ENCODE data around the gene NPSR1.
A peak's percentile ranks its signal among the peaks of the same experiment; 100 is the strongest.
"Not testable (repeated sequence)": the region's sequence is repeated elsewhere in the genome, so short reads cannot be mapped to it uniquely, and the experiment has no call there.

NPSR1 gene

GRCh38 chr7:34807548-34808340 lies 149.7 kb downstream of the NPSR1 start:
- ChIA-PET POLR2A (no interaction called here), CTCF (interaction anchor here (0.6 to 1.0 kb wide), 2 partner anchors 16 to 317 kb away, joined by 3 to 5 read pairs; no protein-coding TSS in a partner anchor)
- H3K4me1 ChIP-seq (ENCODE audit: control insufficient read depth, insufficient read depth, low read length), result no peaks in the 10 kb centered on the region
- H3K27ac ChIP-seq (ENCODE audit: extremely low read depth, low read depth, low read length), result no peak overlapping the region
- no peaks in the 10 kb centered on the region for H3K9me3 ChIP-seq (ENCODE audit: control insufficient read depth, insufficient read depth, low read depth, low read length)
- H3K36me3 ChIP-seq (ENCODE audit: control insufficient read depth in 2 of 2, insufficient read depth in 1 of 2, low read length in 2 of 2), result no peaks in the 10 kb centered on the region
- no peak overlapping the region for H3K4me3 ChIP-seq (ENCODE audit: low read depth, low read length)
- TF ChIP-seq TRIM28 (IDR thresholded peaks at IDR 0.05; ENCODE audit: borderline replicate concordance, low read length) (no peak), ZNF837 (tag by site-specific recombination; IDR thresholded peaks at IDR 0.05) (no peak), ZNF324 (tag by site-specific recombination; IDR thresholded peaks at IDR 0.05) (no peak), ZNF561 (tag by site-specific recombination; IDR thresholded peaks at IDR 0.05; ENCODE audit: borderline replicate concordance) (no peak)

DNA sequence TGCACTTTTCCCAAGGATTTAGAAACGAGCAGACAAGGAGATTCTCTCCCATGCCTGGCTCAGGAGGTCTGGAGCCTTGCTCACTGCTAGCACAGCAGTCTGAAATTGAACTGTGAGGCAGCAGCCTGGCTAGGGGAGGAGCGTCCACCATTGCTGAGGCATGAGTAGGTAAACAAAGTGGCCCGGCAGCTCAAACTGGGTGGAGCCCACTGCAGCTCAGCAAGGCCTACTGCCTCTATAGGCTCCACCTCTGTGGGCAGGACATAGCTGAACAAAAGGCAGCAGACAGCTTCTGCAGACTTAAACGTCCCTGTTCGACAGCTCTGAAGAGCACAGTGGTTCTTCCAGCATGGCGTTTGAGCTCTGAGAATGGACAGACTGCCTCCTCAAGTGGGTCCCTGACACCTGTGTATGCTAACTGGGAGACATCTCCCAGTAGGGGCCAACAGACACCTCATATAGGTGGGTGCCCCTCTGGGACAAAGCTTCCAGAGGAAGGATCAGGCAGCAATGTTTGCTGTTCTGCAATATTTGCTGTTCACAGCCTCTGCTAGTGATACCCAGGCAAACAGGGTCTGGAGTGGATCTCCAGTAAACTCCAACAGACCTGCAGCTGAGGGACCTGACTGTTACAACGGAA lies 156.3 kb downstream of the NPSR1 start:
- H3K27ac ChIP-seq (ENCODE audit: extremely low read depth, low read depth, low read length); H3K4me3 ChIP-seq (ENCODE audit: low read depth, low read length); H3K4me1 ChIP-seq (ENCODE audit: control insufficient read depth, insufficient read depth, low read length); H3K9me3 ChIP-seq (ENCODE audit: control insufficient read depth, insufficient read depth, low read depth, low read length); POLR2A ChIA-PET; CTCF ChIA-PET; H3K36me3 ChIP-seq (ENCODE audit: control insufficient read depth in 2 of 2, insufficient read depth in 1 of 2, low read length in 2 of 2): not testable (repeated sequence)

- no peak for TF ChIP-seq ZNF777 (tag by site-specific recombination; IDR thresholded peaks at IDR 0.05; ENCODE audit: borderline replicate concordance)
- no peak for TF ChIP-seq ZNF571 (tag by site-specific recombination; IDR thresholded peaks at IDR 0.05)
- TF ChIP-seq ZNF624 (tag by site-specific recombination; IDR thresholded peaks at IDR 0.05), result no peak
- TF ChIP-seq ZNF76 (tag by site-specific recombination; IDR thresholded peaks at IDR 0.05; ENCODE audit: borderline replicate concordance, low read depth), result no peak
- no peak for TF ChIP-seq ZNF544 (tag by site-specific recombination; IDR thresholded peaks at IDR 0.05)
- no peak for TF ChIP-seq PRDM1 (tag by site-specific recombination; IDR thresholded peaks at IDR 0.05)
- TF ChIP-seq ZNF561 (tag by site-specific recombination; IDR thresholded peaks at IDR 0.05; ENCODE audit: borderline replicate concordance), result no peak
- no peak for TF ChIP-seq ZNF2 (tag by site-specific recombination; IDR thresholded peaks at IDR 0.05)
- TF ChIP-seq MYNN (tag by site-specific recombination; IDR thresholded peaks at IDR 0.05; ENCODE audit: borderline replicate concordance), result no peak
- no peak for TF ChIP-seq SETDB1 (IDR thresholded peaks at IDR 0.05; ENCODE audit: insufficient read length, low read length)
- no peak for TF ChIP-seq RBAK (tag by site-specific recombination; IDR thresholded peaks at IDR 0.05)
- TF ChIP-seq REPIN1 (tag by site-specific recombination; IDR thresholded peaks at IDR 0.05; ENCODE audit: low read depth), result no peak
- no peak for TF ChIP-seq ZNF146 (tag by site-specific recombination; IDR thresholded peaks at IDR 0.05)
- TF ChIP-seq ZFP3 (tag by site-specific recombination; IDR thresholded peaks at IDR 0.05; ENCODE audit: low read depth), result no peak
- Histone ChIP-seq H3K9me3 (ENCODE audit: control insufficient read depth, insufficient read depth, low read depth, low read length) (no peaks in the 10 kb centered on the region), H3K4me1 (ENCODE audit: control insufficient read depth, insufficient read depth, low read length) (no peaks in the 10 kb centered on the region), H3K36me3 (ENCODE audit: control insufficient read depth in 2 of 2, insufficient read depth in 1 of 2, low read length in 2 of 2) (no peaks in the 10 kb centered on the region), H3K4me3 (ENCODE audit: low read depth, low read length) (no peak overlapping the region), H3K27ac (ENCODE audit: extremely low read depth, low read depth, low read length) (no peak overlapping the region)
- ChIA-PET POLR2A (no interaction called here), CTCF (interaction anchor here (0.7 to 1.5 kb wide), 3 partner anchors 13 to 801 kb away, joined by 3 to 5 read pairs (median 3); no protein-coding TSS in a partner anchor)
These were observed 164.0 kb downstream of the NPSR1 start for GRCh38 chr7:34821932-34822558.

GRCh38 chr7:34823650-34824258 lies 165.7 kb downstream of the NPSR1 start:
- Histone ChIP-seq H3K36me3 (ENCODE audit: control insufficient read depth in 2 of 2, insufficient read depth in 1 of 2, low read length in 2 of 2) (no peaks in the 10 kb centered on the region), H3K4me3 (ENCODE audit: low read depth, low read length) (no peak overlapping the region), H3K27ac (ENCODE audit: extremely low read depth, low read depth, low read length) (no peak overlapping the region), H3K4me1 (ENCODE audit: control insufficient read depth, insufficient read depth, low read length) (no peaks in the 10 kb centered on the region), H3K9me3 (ENCODE audit: control insufficient read depth, insufficient read depth, low read depth, low read length) (no peaks in the 10 kb centered on the region)
- ChIA-PET CTCF (interaction anchor here (0.5 to 3.0 kb wide), 21 partner anchors 8 to 1445 kb away, joined by 3 to 19 read pairs (median 3); no protein-coding TSS in a partner anchor), POLR2A (no interaction called here)
- TF ChIP-seq ZNF654 (tag by site-specific recombination; IDR thresholded peaks at IDR 0.05; ENCODE audit: low read depth) (peak; percentile 6; the same call in 1 of the 2 replicates), PRDM1 (tag by site-specific recombination; IDR thresholded peaks at IDR 0.05) (no peak), PBX3 (CRISPR knock-in tag; IDR thresholded peaks at IDR 0.05) (no peak)

Data from HEK293 (cell line).